Neural crest cell (in vitro differentiated cells): Measurements from ENCODE around the gene EGFLAM. TPM values are rescaled to one million over a fixed set of nuclear protein-coding genes. Genes with fewer than 3 reads are reported as not detected.

Experiments used
- DNase-seq: peaks from one replicate; pipeline ENCODE4 v3.0.0; 2021; ENCODE audit warnings: low read depth, mixed read lengths, low spot score
- H3K27ac Mint-ChIP-seq: one replicate; pipeline ENCODE4 v1.8.0; 2021; ENCODE audit warnings: mild to moderate bottlenecking, mixed read lengths; ENCODE audit not compliant: unreplicated experiment
- H3K27me3 Mint-ChIP-seq: 2 replicates; pipeline ENCODE4 v1.8.0; 2021; ENCODE audit warnings: low read depth, mild to moderate bottlenecking, mixed read lengths
- H3K36me3 Mint-ChIP-seq: 2 replicates; pipeline ENCODE4 v1.8.0; 2021; ENCODE audit warnings: low read depth, mild to moderate bottlenecking, mixed read lengths
- H3K4me1 Mint-ChIP-seq: 2 replicates; pipeline ENCODE4 v1.8.0; 2021; ENCODE audit warnings: mixed read lengths
- H3K4me3 Mint-ChIP-seq: one replicate; pipeline ENCODE4 v1.8.0; 2021; ENCODE audit warnings: mild to moderate bottlenecking, mixed read lengths
- H3K9me3 Mint-ChIP-seq: 2 replicates; pipeline ENCODE4 v1.8.0; 2021; ENCODE audit warnings: mixed read lengths
- CTCF ChIP-seq: fragments of 200-600 bp; sonication (generic); conservative IDR thresholded peaks from 2 replicates; pipeline ENCODE4 v1.5.0; 2021; ENCODE audit warnings: antibody characterized with exemption, mild to moderate bottlenecking
- total RNA-seq: library from RNA; stranded (reverse); gene quantifications from 2 replicates; pipeline ENCODE4 v1.2.1, GENCODE V29; 2021

EGFLAM gene
- total RNA-seq, 1 donor from 2014 or later, result 9.1 TPM

GRCh38 chr5:38339446-38339845 lies 81.1 kb downstream of the EGFLAM start:
- Mint-ChIP-seq H3K36me3 (no peaks in the 10 kb centered on the region), H3K4me3 (no peak overlapping the region), H3K4me1 (peaks cover 4% of the 10 kb centered on the region), H3K27ac (no peak overlapping the region), H3K9me3 (no peaks in the 10 kb centered on the region), H3K27me3 (no peaks in the 10 kb centered on the region)
- no peak for DNase-seq
- no peak for TF ChIP-seq CTCF

- Mint-ChIP-seq H3K9me3 (no peaks in the 10 kb centered on the region), H3K4me3 (no peak overlapping the region), H3K36me3 (no peaks in the 10 kb centered on the region), H3K4me1 (peaks cover 4% of the 10 kb centered on the region), H3K27ac (no peak overlapping the region), H3K27me3 (no peaks in the 10 kb centered on the region)
- no peak for DNase-seq
- TF ChIP-seq CTCF, result no peak
These were observed 82.7 kb downstream of the EGFLAM start for GRCh38 chr5:38341056-38341455.

GRCh38 chr5:38341641-38342040 lies 83.3 kb downstream of the EGFLAM start:
- no peak for TF ChIP-seq CTCF
- H3K36me3 Mint-ChIP-seq, result no peaks in the 10 kb centered on the region
- no peaks in the 10 kb centered on the region for H3K9me3 Mint-ChIP-seq
- H3K27me3 Mint-ChIP-seq, result no peaks in the 10 kb centered on the region
- no peak overlapping the region for H3K27ac Mint-ChIP-seq
- peaks cover 4% of the 10 kb centered on the region for H3K4me1 Mint-ChIP-seq
- H3K4me3 Mint-ChIP-seq, result no peak overlapping the region
- DNase-seq, result no peak

GRCh38 chr5:38342261-38342660 lies 83.9 kb downstream of the EGFLAM start:
- no peak for TF ChIP-seq CTCF
- Mint-ChIP-seq H3K4me1 (peaks cover 4% of the 10 kb centered on the region), H3K36me3 (no peaks in the 10 kb centered on the region), H3K27ac (no peak overlapping the region), H3K9me3 (peaks cover 2% of the 10 kb centered on the region), H3K27me3 (no peaks in the 10 kb centered on the region), H3K4me3 (no peak overlapping the region)
- DNase-seq, result no peak

- Mint-ChIP-seq H3K27me3 (no peaks in the 10 kb centered on the region), H3K4me3 (no peak overlapping the region), H3K36me3 (no peaks in the 10 kb centered on the region), H3K9me3 (peaks cover 4% of the 10 kb centered on the region), H3K27ac (no peak overlapping the region), H3K4me1 (peaks cover 4% of the 10 kb centered on the region)
- TF ChIP-seq CTCF, result no peak
- no peak for DNase-seq
These were observed 86.5 kb downstream of the EGFLAM start for GRCh38 chr5:38344891-38345290.

GRCh38 chr5:38346593-38346992 lies 88.2 kb downstream of the EGFLAM start:
- H3K9me3 Mint-ChIP-seq, result peaks cover 4% of the 10 kb centered on the region
- TF ChIP-seq CTCF, result no peak
- H3K27me3 Mint-ChIP-seq, result no peaks in the 10 kb centered on the region
- H3K36me3 Mint-ChIP-seq, result no peaks in the 10 kb centered on the region
- no peak overlapping the region for H3K27ac Mint-ChIP-seq
- DNase-seq, result no peak
- H3K4me3 Mint-ChIP-seq, result no peak overlapping the region
- H3K4me1 Mint-ChIP-seq, result no peaks in the 10 kb centered on the region
